LNCAP (cell line): Measurements from ENCODE around the gene QPCT.

Experiments
- CTCF ChIP-seq: fragments of 450-650 bp; IDR thresholded peaks from 2 replicates; pipeline ENCODE4 v1.5.1; 2017; ENCODE audit warnings: mild to moderate bottlenecking

Gene QPCT

GRCh38 chr2:37354531-37354930 lies 10.1 kb downstream of the QPCT start:
- no peak for TF ChIP-seq CTCF

- no peak for TF ChIP-seq CTCF
Observed at GRCh38 chr2:37355735-37356134, 11.3 kb downstream of the QPCT start.

GRCh38 chr2:37356299-37356698 lies 11.9 kb downstream of the QPCT start:
- no peak for TF ChIP-seq CTCF

- TF ChIP-seq CTCF, result no peak
Observed at GRCh38 chr2:37357069-37357468, 12.6 kb downstream of the QPCT start.

- no peak for TF ChIP-seq CTCF
Observed at GRCh38 chr2:37357530-37357929, 13.1 kb downstream of the QPCT start.

GRCh38 chr2:37358466-37358865 lies 14.0 kb downstream of the QPCT start:
- TF ChIP-seq CTCF, result no peak

- no peak for TF ChIP-seq CTCF
Observed at GRCh38 chr2:37361216-37361815, 16.9 kb downstream of the QPCT start.
